Gastrocnemius medialis (tissue), 4 donors: ENCODE results near the gene MATN1. TPM values are rescaled to one million over a fixed set of nuclear protein-coding genes. Genes with fewer than 3 reads are reported as not detected.

Experiments used
- ATAC-seq, 2 donors: fragments of 150-250 bp; one replicate each; pipeline ENCODE4 v1.9.1; 2016
- DNase-seq, 2 donors: peaks; one replicate each; pipeline ENCODE4 v3.0.0-alpha.2; 2019
- H3K27ac ChIP-seq, 4 donors: fragments of 200-600 bp; sonication (generic); 1 replicate in 1 of 4; 2 replicates in 3 of 4; pipeline ENCODE4 v1.5.1; 2016 to 2018; ENCODE audit warnings: mild to moderate bottlenecking in 2 of 4, moderate library complexity in 1 of 4
- H3K27me3 ChIP-seq, 3 donors: fragments of 200-600 bp; sonication (generic) in 2 of 3; 1 replicate in 1 of 3; 2 replicates in 2 of 3; pipeline versions ENCODE4 v1.5.1 to v1.6.0; 2016 to 2019; ENCODE audit warnings: mild to moderate bottlenecking in 1 of 3, moderate library complexity in 1 of 3
- H3K36me3 ChIP-seq, 2 donors: fragments of 200-600 bp; sonication (generic) in 1 of 2; one replicate each; pipeline ENCODE4 v1.5.1; 2017 to 2018
- H3K4me1 ChIP-seq, 2 donors: fragments of 200-600 bp; sonication (generic) in 1 of 2; one replicate each; pipeline ENCODE4 v1.5.1; 2016 to 2017; ENCODE audit warnings: mild to moderate bottlenecking in 2 of 2
- H3K4me3 ChIP-seq, 4 donors: fragments of 200-600 bp; sonication (generic) in 3 of 4; 1 replicate in 1 of 4; 2 replicates in 3 of 4; pipeline ENCODE4 v1.5.1; 2016 to 2019; ENCODE audit warnings: mild to moderate bottlenecking in 2 of 4
- H3K9me3 ChIP-seq, 3 donors: fragments of 200-600 bp; sonication (generic) in 2 of 3; 1 replicate in 1 of 3; 2 replicates in 2 of 3; pipeline ENCODE4 v1.5.1; 2016 to 2019
- CTCF ChIP-seq, 5 experiments: fragments of 450-650 bp in 3 of 5; fragments of 200-600 bp in 2 of 5; sonication (generic) in 2 of 5; IDR thresholded peaks in 4 of 5; conservative IDR thresholded peaks in 1 of 5; 1 replicate in 4 of 5; 2 replicates in 1 of 5; pipeline ENCODE4 v1.5.1; 2016 to 2019; ENCODE audit warnings: antibody characterized with exemption in 5 of 5, mild to moderate bottlenecking in 3 of 5, moderate library complexity in 3 of 5
- POLR2A ChIP-seq, 2 donors: fragments of 450-650 bp; IDR thresholded peaks; one replicate each; pipeline ENCODE4 v1.6.1; 2017; ENCODE audit warnings: antibody characterized with exemption in 2 of 2, mild to moderate bottlenecking in 2 of 2, moderate library complexity in 2 of 2
- in situ Hi-C, 4 donors: fragments of 200-750 bp; cut with MboI; loops; one replicate each; pipeline versions ENCODE4 v1.15.0 to v1.8.0; 2017; ENCODE audit warnings: low sequenced_read_pairs in 4 of 4
- intact Hi-C: fragments of 100-400 bp; cut with DNase I; formaldehyde crosslinking; loops from one replicate; pipeline ENCODE4 v1.15.1; 2023; ENCODE audit warnings: low total_unique reads
- total RNA-seq, 4 donors: library from RNA; depleted of rRNA; stranded (reverse); fragments of >200 nt; gene quantifications; one replicate each; pipeline versions ENCODE4 v1.1.0 to v1.2.3, GENCODE V29; 2016

The MATN1 gene
- total RNA-seq, 4 donors from 2014 or later: not detected

DNA sequence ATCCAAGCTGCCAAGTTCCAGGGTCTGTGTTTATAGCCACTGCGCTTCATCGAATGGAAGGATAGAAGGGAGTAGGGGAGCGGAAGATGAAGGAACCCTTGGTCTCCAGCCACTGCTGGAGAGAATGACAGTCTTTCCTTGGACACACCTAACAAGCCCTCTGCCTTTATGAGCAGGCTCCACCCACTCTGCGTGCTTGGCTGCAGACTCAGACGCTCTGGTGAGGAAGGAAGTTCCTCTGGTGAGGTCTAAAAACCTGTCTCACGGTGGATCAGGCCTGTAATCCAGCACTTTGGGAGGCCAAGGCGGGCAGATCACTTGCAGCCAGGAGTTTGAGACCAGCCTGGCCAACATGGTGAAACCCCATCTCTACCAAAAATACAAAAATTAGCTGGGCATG, 55.4 kb downstream of the MATN1 start:
- Histone ChIP-seq H3K9me3 (no peaks in the 10 kb centered on the region), H3K27ac (no peak overlapping the region), H3K36me3 (no peaks in the 10 kb centered on the region), H3K27me3 (no peaks in the 10 kb centered on the region), H3K4me1 (no peaks in the 10 kb centered on the region), H3K4me3 (no peak overlapping the region)
- DNase-seq (no peak), ATAC-seq (no peak)
- in situ Hi-C loops: no loop called here
- TF ChIP-seq POLR2A (IDR thresholded peaks at IDR 0.05) (no peak), CTCF (IDR thresholded peaks at IDR 0.05 in 4 of 5, conservative IDR thresholded peaks at IDR 0.05 in 1 of 5) (no peak)
- intact Hi-C loops: no loop called here

DNA sequence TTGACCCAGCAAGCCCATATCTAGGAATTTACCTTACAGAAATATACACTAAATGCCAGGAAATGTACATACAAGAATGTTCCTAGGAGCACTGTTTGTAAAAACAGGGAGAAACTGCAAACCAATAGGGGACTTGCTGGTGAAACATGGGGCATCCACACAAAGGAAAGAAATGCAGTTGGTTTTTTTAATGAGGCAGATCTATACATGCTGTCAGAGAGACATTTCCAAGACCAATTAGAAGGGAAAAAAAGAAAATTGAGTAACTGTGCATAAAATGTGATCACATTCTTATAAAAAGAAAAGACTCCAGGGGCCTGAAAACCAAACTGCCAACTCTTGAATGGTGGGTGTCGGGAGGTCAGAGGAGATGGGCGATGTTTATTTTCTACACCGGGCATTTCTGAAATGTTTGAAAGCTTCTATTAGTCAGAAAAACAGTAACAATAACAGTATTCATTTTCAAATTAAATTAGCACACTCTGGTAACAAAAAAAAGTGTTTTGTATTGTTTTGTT, 56.6 kb downstream of the MATN1 start:
- no peak for DNase-seq
- no peaks in the 10 kb centered on the region for H3K4me1 ChIP-seq
- TF ChIP-seq CTCF (IDR thresholded peaks at IDR 0.05 in 4 of 5, conservative IDR thresholded peaks at IDR 0.05 in 1 of 5): no peak
- no peak for TF ChIP-seq POLR2A (IDR thresholded peaks at IDR 0.05)
- ATAC-seq: no peak
- intact Hi-C loops (no loop called here), in situ Hi-C loops (no loop called here)
- no peak overlapping the region for H3K4me3 ChIP-seq
- no peak overlapping the region for H3K27ac ChIP-seq
- H3K36me3 ChIP-seq: no peaks in the 10 kb centered on the region
- no peaks in the 10 kb centered on the region for H3K9me3 ChIP-seq
- H3K27me3 ChIP-seq: no peaks in the 10 kb centered on the region

DNA sequence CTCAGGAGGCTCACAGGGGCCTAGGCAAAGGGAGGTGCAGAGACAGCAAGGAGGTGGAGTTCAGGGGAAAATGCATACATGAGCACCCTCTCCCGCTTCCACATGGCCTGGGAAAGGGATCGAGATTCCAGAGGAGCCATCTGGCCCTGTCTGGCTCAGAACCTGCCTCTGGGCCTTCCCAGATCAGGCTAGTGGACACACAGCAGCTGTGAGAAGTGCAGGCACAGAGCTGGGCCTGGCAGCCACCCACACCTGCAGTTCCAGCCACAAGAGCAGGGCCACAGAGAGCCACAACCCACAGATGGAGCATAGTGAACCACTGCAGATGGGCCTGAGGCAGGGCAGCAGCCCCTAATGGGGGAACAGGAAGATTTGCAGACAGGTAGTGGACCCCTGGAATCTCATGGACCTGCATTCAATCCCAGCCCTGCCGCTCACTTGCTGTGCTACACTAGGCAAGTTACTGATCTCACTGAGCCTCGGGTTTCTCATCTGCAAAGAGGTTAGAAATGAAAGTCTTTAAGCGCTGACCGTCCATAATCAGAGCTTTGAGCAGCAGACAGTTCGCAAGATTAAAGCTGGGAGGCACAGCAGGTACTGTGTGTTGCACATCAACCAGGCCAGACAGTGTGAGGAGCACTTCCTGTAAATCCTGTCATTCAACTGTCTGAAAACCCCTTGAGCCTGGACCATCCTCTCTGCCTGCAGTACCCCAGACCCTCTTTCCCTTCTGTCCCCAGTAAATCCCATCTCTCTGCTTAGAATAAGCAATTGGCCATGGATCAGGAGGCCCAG, 58.0 kb downstream of the MATN1 start:
- no peaks in the 10 kb centered on the region for H3K36me3 ChIP-seq
- no peaks in the 10 kb centered on the region for H3K4me1 ChIP-seq
- no peak overlapping the region for H3K27ac ChIP-seq
- DNase-seq (no peak), ATAC-seq (no peak)
- in situ Hi-C loops (no loop called here), intact Hi-C loops (no loop called here)
- H3K27me3 ChIP-seq: no peaks in the 10 kb centered on the region
- H3K9me3 ChIP-seq: no peaks in the 10 kb centered on the region
- H3K4me3 ChIP-seq: no peak overlapping the region
- TF ChIP-seq CTCF (IDR thresholded peaks at IDR 0.05 in 4 of 5, conservative IDR thresholded peaks at IDR 0.05 in 1 of 5) (no peak), POLR2A (IDR thresholded peaks at IDR 0.05) (no peak)

DNA sequence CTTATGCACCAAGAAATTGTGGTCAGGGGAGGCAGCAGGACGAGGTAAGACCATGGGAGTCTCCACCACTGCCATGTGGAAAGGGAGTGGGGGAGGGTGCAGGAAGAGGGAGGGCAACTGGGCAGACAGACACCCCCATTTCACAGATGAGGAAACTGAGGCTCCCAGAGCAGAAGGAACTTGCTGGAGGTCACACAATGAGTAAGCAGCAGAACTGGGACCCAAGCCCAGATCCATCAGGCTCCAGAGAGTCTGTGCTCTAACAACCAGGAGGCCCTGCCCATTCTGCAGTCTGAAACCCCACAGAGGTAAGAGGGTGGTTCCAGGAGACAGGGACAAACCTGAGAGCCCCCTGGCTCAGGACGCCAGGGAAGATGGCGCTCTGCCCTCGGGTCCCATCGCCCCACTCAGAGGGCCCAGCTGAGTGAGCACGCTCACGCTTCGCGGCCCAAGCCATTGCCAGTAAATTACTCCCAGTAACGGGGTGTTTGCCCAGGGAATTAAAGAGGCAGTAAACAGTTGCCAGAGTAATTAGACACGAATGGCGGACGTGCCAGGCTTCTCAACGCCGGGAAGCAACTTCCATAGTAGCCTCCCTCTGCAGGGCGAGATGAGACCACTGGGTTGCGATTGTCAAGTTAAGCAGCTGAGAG, 59.2 kb downstream of the MATN1 start:
- no peak overlapping the region for H3K27ac ChIP-seq
- TF ChIP-seq POLR2A (IDR thresholded peaks at IDR 0.05): no peak
- no peak for TF ChIP-seq CTCF (IDR thresholded peaks at IDR 0.05 in 4 of 5, conservative IDR thresholded peaks at IDR 0.05 in 1 of 5)
- ATAC-seq (no peak), DNase-seq (no peak)
- no peak overlapping the region for H3K4me3 ChIP-seq
- no peaks in the 10 kb centered on the region for H3K36me3 ChIP-seq
- in situ Hi-C loops (no loop called here), intact Hi-C loops (no loop called here)
- no peaks in the 10 kb centered on the region for H3K27me3 ChIP-seq
- H3K9me3 ChIP-seq: no peaks in the 10 kb centered on the region
- no peaks in the 10 kb centered on the region for H3K4me1 ChIP-seq
